Stimulated activated CD8-positive, alpha-beta memory T cell treated with anti-CD3 and anti-CD28 coated beads, Interleukin-4, amount 100 ng/mL, for 24 hours (primary cell): ENCODE data around the gene MMP24OS.
"Not testable (repeated sequence)": the region's sequence is repeated elsewhere in the genome, so short reads cannot be mapped to it uniquely, and the experiment has no call there.

Experiments used
- DNase-seq: peaks from one replicate; pipeline ENCODE4 v3.0.0-alpha.2; 2020; ENCODE audit warnings: low read depth

MMP24OS gene

GRCh38 chr20:35277531-35278395 is at the start of gene MMP24OS:
MMP24OS (minus strand) TSS chr20:35278122; CDS start chr20:35277929, 193 bp downstream.
- peak; percentile 85 for DNase-seq

GRCh38 chr20:35327074-35327976 is 49.4 kb upstream of the MMP24OS start:
- DNase-seq, result no peak

- no peak for DNase-seq
Observed at GRCh38 chr20:35326740-35327073, 48.8 kb upstream of the MMP24OS start.

GRCh38 chr20:35326021-35326739 is 48.3 kb upstream of the MMP24OS start:
- DNase-seq, result no peak

- DNase-seq, result no peak
Observed at GRCh38 chr20:35325401-35325800, 47.5 kb upstream of the MMP24OS start.

- no peak for DNase-seq
Observed at GRCh38 chr20:35320396-35321126, 42.6 kb upstream of the MMP24OS start.

GRCh38 chr20:35319871-35320197 is 41.9 kb upstream of the MMP24OS start:
- no peak for DNase-seq

- DNase-seq, result no peak
Observed at GRCh38 chr20:35319192-35319870, 41.4 kb upstream of the MMP24OS start.

- no peak for DNase-seq
Observed at GRCh38 chr20:35318502-35319157, 40.7 kb upstream of the MMP24OS start.

- DNase-seq, result no peak
Observed at GRCh38 chr20:35317416-35318210, 39.7 kb upstream of the MMP24OS start.

GRCh38 chr20:35316086-35316485 is 38.2 kb upstream of the MMP24OS start:
- DNase-seq, result no peak

GRCh38 chr20:35315632-35316020 is 37.7 kb upstream of the MMP24OS start:
- DNase-seq, result not testable (repeated sequence)

- no peak for DNase-seq
Observed at GRCh38 chr20:35314816-35315631, 37.1 kb upstream of the MMP24OS start.

GRCh38 chr20:35312318-35312717 is 34.4 kb upstream of the MMP24OS start:
- DNase-seq, result no peak

GRCh38 chr20:35311822-35312221 is 33.9 kb upstream of the MMP24OS start:
- DNase-seq, result no peak

- peak; percentile 38 for DNase-seq
Observed at GRCh38 chr20:35311409-35311808, 33.5 kb upstream of the MMP24OS start.

- DNase-seq, result no peak
Observed at GRCh38 chr20:35307666-35308653, 30.0 kb upstream of the MMP24OS start.
